ENCODE data around the gene DAPK2. TPM values are rescaled to one million over a fixed set of nuclear protein-coding genes. Genes with fewer than 3 reads are reported as not detected.

Gene DAPK2
- total and polyA plus RNA-seq, 2 of the 13 experiments (the other 11 are each of a cell fraction or from before 2014, with no cell fraction given): 0.33 to 0.63 TPM

- TF ChIP-seq ZNF407 (CRISPR knock-in tag; IDR thresholded peaks at IDR 0.05; ENCODE audit: not compliant biosample characterization): no peak
- TF ChIP-seq ELF4 (CRISPR knock-in tag; IDR thresholded peaks at IDR 0.05; ENCODE audit: borderline replicate concordance): no peak
- no peak for TF ChIP-seq ZNF850 (CRISPR knock-in tag; conservative IDR thresholded peaks at IDR 0.05)
- TF ChIP-seq FOXA1 (IDR thresholded peaks at IDR 0.05): peak; percentile 39; the same call in 1 of the 2 replicates
- TF ChIP-seq FOXA1 (CRISPR knock-in tag; IDR thresholded peaks at IDR 0.05): no peak; the same call in 1 of the 2 replicates
- TF ChIP-seq ZNF878 (CRISPR knock-in tag; IDR thresholded peaks at IDR 0.05): no peak
- TF ChIP-seq ARID3A (IDR thresholded peaks at IDR 0.05; ENCODE audit: low read depth, low read length): peak; percentile 37; the same call in 1 of the 2 replicates
- no peak for TF ChIP-seq TFDP2 (CRISPR knock-in tag; IDR thresholded peaks at IDR 0.05)
- TF ChIP-seq POLR2A (IDR thresholded peaks at IDR 0.05; ENCODE audit: insufficient read depth in 1 of 2, low read depth in 2 of 2, low read length in 2 of 2): no peak
- TF ChIP-seq ZSCAN30 (CRISPR knock-in tag; IDR thresholded peaks at IDR 0.05): no peak
- TF ChIP-seq ZFYVE20 (CRISPR knock-in tag; IDR thresholded peaks at IDR 0.05; ENCODE audit: borderline replicate concordance, low read depth): no peak
- no peak for TF ChIP-seq XRCC5 (optimal IDR thresholded peaks at IDR 0.05; ENCODE audit: low read length)
- peak; percentile 34; the same call in 1 of the 2 replicates for TF ChIP-seq ELF3 (CRISPR knock-in tag; IDR thresholded peaks at IDR 0.05)
- TF ChIP-seq NR2C2 (CRISPR knock-in tag; IDR thresholded peaks at IDR 0.05; ENCODE audit: borderline replicate concordance): no peak
- no peak for TF ChIP-seq TFE3 (CRISPR knock-in tag; IDR thresholded peaks at IDR 0.05)
- TF ChIP-seq ZC3H13 (CRISPR knock-in tag; IDR thresholded peaks at IDR 0.05): no peak
- TF ChIP-seq ZNF564 (CRISPR knock-in tag; IDR thresholded peaks at IDR 0.05): no peak
- TF ChIP-seq ZNF614 (CRISPR knock-in tag; IDR thresholded peaks at IDR 0.05; ENCODE audit: borderline replicate concordance): no peak
- no peak for TF ChIP-seq ZNF101 (CRISPR knock-in tag; IDR thresholded peaks at IDR 0.05; ENCODE audit: borderline replicate concordance, low read depth)
These were observed 26.5 kb downstream of the DAPK2 start (continued) for GRCh38 chr15:64019764-64020163.

Measured in HepG2 (cell line).